GM18520 (cell line): ENCODE results near the gene NAT9.

Source experiments
- ATAC-seq: cut with Tn5 transposase; IDR thresholded peaks from one replicate; pipeline ENCODE4 v1.9.1; 2021; ENCODE audit not compliant: unreplicated experiment

NAT9 gene

DNA sequence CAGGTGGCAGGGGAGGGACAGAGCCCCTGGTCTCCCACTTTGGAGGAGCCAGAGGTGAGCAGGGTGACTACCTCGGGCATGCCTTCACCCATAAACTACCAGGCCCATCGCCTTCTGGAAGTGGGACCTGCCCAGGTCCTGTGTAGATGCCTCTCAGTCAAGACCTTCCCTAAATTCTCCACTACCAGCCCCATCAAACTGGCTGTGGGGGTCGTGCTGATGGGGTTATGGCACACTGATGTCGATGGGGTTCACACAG lies 44.9 kb downstream of the NAT9 start:
- no peak for ATAC-seq

DNA sequence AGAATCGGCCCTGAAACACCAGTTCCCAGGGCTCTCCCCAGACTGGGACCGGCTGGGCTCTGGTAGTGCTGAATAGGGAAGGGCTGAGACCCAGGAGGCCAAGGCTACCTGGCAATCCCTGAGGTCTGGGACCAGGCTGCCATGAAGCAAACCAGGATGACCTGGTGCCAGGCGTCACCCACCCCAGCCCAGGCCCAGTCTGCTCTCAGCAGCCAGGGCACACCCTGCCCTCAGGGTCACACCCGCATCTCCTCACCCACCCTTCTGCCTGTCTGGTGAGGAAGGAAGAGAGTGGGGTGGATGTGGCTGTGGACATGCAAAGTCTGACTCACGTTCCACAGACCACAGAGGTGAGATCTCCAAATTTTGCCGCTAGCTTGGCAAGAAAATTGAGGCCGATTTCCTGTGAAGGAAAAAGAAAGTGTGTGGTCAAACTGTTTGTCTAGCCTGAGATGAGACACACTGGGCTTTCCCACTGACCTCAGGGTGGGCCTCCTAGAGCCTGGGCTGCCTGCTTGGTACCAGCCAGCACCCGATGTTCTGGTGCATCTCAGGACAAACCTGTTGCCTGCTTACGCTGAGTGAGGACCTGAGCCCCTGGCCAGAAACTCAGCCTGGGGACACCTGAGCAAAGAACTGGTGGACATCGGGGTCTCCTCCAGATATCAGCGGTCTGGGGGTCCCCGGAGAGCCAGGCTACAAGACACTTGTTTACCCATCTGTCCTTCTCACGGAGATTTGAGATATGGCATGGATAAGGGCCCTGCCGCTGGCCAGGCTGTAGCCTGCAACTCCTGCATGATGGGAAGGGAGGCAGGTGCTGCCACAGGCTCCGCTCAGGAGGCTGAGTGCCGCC lies 45.4 kb downstream of the NAT9 start:
- ATAC-seq = no peak

GRCh38 chr17:74729866-74730265 lies 46.3 kb downstream of the NAT9 start:
- ATAC-seq = no peak

DNA sequence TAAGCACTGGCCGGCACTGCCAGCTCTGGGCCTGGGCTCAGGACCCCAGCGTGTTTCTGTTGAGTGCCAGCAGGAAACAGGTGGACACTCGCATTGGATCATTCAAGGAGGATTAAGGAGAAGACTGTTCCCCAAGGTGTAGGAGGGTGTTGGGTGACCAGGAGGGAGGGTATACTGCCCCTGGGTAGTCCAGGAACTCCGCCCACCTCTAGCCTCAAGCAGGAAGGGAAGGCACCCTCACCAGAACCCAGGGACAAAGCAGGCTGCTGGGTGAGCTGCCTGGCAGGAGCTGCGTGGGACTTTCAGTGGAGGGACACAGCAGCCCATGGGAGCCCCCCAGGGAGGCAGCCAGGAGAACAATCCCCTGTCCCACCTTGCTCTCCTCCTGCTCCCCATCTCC lies 46.8 kb downstream of the NAT9 start:
- no peak for ATAC-seq

DNA sequence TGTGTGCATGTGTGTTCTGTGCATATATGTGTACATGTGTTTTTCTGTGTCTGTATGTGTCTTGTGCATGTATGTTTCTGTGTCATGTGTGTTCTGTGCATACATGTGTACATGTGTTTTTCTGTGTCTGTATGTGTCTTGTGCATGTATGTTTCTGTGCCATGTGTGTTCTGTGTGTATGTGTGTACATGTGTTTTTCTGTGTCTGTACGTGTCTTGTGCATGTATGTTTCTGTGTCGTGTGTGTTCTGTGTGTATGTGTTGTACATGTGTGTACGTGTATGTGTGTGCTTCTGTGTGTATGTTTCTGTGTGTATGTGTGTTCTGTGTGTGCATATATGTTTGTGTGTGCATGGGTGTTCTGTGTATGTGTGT lies 47.5 kb downstream of the NAT9 start:
- no peak for ATAC-seq

DNA sequence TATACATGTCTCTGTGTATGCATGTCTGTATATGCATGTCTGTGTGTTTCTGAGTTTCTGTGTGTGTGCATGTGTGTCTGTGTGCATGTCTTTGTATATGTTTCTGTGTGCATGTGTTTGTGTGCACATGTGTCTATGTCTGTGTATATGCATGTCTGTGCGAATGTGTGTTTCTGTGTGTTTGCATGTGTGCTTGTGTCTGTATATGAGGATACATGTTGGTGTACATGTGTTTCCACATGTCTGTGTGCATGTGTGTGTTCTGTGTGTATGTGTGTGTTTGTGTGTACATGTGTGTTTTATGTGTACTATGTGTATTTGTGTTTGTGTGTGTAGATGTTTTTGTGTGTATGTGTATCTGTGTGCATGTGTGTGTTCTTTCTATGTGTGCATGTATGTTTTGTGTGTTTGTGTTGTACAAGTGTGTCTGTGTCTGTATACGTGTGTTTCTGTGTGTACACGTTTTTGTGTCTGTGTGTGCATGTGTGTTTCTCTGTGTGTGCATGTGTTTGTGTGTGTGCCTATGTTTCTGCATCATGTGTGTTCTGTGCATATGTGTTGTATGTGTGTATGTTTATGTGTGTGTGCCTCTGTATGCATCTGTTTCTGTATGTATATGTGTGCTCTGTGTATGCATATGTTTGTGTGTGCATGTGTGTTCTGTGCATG lies 48.0 kb downstream of the NAT9 start:
- no peak for ATAC-seq

- no peak for ATAC-seq
Measured at GRCh38 chr17:74725111-74725510, 51.0 kb downstream of the NAT9 start.

DNA sequence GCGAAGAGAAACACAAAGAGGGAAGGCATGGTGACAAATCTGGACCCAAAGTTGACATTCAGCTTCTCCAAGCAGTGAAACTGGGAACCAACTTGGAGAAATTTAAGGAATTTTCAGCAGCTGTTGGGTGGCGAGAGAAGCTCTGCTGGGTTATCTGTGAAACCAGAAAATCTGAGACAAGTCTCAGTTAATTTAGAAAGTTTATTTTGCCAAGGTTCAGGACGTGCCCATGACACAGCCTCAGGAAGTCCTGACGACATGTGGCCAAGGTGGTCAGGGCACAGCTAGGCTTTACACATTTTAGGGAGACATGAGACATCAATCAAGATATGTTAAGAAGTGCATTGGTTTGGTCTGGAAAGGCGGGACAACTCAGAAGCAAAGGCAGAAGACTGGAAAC lies 52.3 kb downstream of the NAT9 start:
- ATAC-seq = no peak

- ATAC-seq = no peak
Measured at GRCh38 chr17:74722782-74723181, 53.4 kb downstream of the NAT9 start.
